ENCODE measurements around the gene PLPP6. TPM values are rescaled to one million over a fixed set of nuclear protein-coding genes. Genes with fewer than 3 reads are reported as not detected.
A peak's percentile ranks its signal among the peaks of the same experiment; 100 is the strongest.

PLPP6 gene
- 22.3 and 26.3 TPM in 2 replicates for polyA plus RNA-seq
- polyA minus RNA-seq: 28.7 and 30.9 TPM in 2 replicates

GRCh38 chr9:4662108-4662988 is at the start of gene PLPP6:
Gene PLPP6 (plus strand): TSS chr9:4662294. CDS start chr9:4662376, 82 bp downstream.
- Histone ChIP-seq H3K27ac (ENCODE audit: low read length) (peak within 1 kb of the TSS; percentile 42), H3K9me2 (ENCODE audit: insufficient read depth, low read length) (no peaks in the 10 kb centered on the region), H3K4me2 (ENCODE audit: low read length) (peak within 1 kb of the TSS; percentile 94), H2AFZ (ENCODE audit: low read depth, low read length) (peak within 1 kb of the TSS; percentile 78), H3K79me2 (replicated peaks; ENCODE audit: insufficient read depth, low read length) (no peaks in the 10 kb centered on the region), H3K9ac (ENCODE audit: low read length) (peak within 1 kb of the TSS; percentile 84), H3K9me3 (ENCODE audit: low read length) (no peaks in the 10 kb centered on the region), H4K20me1 (ENCODE audit: insufficient read depth) (no peaks in the 10 kb centered on the region), H3F3A (ENCODE audit: insufficient read depth, low read length, poor library complexity, severe bottlenecking) (no peaks in the 10 kb centered on the region), H3K36me3 (ENCODE audit: insufficient read depth, low read length) (no peaks in the 10 kb centered on the region), H3K4me3 (ENCODE audit: low read length) (peak within 1 kb of the TSS; percentile 98), H3K27me3 (ENCODE audit: insufficient read depth, low read depth, low read length) (no peaks in the 10 kb centered on the region)
- TF ChIP-seq MXI1 (conservative IDR thresholded peaks at IDR 0.05; ENCODE audit: poor library complexity, severe bottlenecking) (peak; percentile 81), EP300 (conservative IDR thresholded peaks at IDR 0.05; ENCODE audit: poor library complexity, severe bottlenecking) (peak; percentile 43), TAF1 (IDR thresholded peaks at IDR 0.05; ENCODE audit: low read depth) (no peak), RAD21 (conservative IDR thresholded peaks at IDR 0.05) (peak; percentile 65), POLR2AphosphoS5 (IDR thresholded peaks at IDR 0.05) (peak; percentile 77), SMC3 (conservative IDR thresholded peaks at IDR 0.05; ENCODE audit: poor library complexity) (peak; percentile 73), EZH2 (IDR thresholded peaks at IDR 0.05; ENCODE audit: borderline replicate concordance, insufficient read depth, low read length, poor library complexity, severe bottlenecking) (no peak), CTCF (IDR thresholded peaks at IDR 0.05; ENCODE audit: poor library complexity, severe bottlenecking) (peak; percentile 78)
- TF ChIP-seq, protein P1, sequence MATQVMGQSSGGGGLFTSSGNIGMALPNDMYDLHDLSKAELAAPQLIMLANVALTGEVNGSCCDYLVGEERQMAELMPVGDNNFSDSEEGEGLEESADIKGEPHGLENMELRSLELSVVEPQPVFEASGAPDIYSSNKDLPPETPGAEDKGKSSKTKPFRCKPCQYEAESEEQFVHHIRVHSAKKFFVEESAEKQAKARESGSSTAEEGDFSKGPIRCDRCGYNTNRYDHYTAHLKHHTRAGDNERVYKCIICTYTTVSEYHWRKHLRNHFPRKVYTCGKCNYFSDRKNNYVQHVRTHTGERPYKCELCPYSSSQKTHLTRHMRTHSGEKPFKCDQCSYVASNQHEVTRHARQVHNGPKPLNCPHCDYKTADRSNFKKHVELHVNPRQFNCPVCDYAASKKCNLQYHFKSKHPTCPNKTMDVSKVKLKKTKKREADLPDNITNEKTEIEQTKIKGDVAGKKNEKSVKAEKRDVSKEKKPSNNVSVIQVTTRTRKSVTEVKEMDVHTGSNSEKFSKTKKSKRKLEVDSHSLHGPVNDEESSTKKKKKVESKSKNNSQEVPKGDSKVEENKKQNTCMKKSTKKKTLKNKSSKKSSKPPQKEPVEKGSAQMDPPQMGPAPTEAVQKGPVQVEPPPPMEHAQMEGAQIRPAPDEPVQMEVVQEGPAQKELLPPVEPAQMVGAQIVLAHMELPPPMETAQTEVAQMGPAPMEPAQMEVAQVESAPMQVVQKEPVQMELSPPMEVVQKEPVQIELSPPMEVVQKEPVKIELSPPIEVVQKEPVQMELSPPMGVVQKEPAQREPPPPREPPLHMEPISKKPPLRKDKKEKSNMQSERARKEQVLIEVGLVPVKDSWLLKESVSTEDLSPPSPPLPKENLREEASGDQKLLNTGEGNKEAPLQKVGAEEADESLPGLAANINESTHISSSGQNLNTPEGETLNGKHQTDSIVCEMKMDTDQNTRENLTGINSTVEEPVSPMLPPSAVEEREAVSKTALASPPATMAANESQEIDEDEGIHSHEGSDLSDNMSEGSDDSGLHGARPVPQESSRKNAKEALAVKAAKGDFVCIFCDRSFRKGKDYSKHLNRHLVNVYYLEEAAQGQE (IDR thresholded peaks at IDR 0.05; ENCODE audit: borderline replicate concordance): peak; percentile 34

GRCh38 chr9:4614627-4615026 is 47.5 kb upstream of the PLPP6 start:
- Histone ChIP-seq H3K27me3 (ENCODE audit: insufficient read depth, low read depth, low read length) (no peaks in the 10 kb centered on the region), H3K4me2 (ENCODE audit: low read length) (no peak overlapping the region), H4K20me1 (ENCODE audit: insufficient read depth) (no peaks in the 10 kb centered on the region), H2AFZ (ENCODE audit: low read depth, low read length) (no peak overlapping the region), H3K27ac (ENCODE audit: low read length) (no peak overlapping the region), H3K36me3 (ENCODE audit: insufficient read depth, low read length) (no peaks in the 10 kb centered on the region), H3K79me2 (replicated peaks; ENCODE audit: insufficient read depth, low read length) (no peaks in the 10 kb centered on the region), H3K9me3 (ENCODE audit: low read length) (no peaks in the 10 kb centered on the region), H3F3A (ENCODE audit: insufficient read depth, low read length, poor library complexity, severe bottlenecking) (no peaks in the 10 kb centered on the region), H3K4me3 (ENCODE audit: low read length) (no peak overlapping the region), H3K9me2 (ENCODE audit: insufficient read depth, low read length) (no peaks in the 10 kb centered on the region), H3K9ac (ENCODE audit: low read length) (no peak overlapping the region)
- TF ChIP-seq MXI1 (conservative IDR thresholded peaks at IDR 0.05; ENCODE audit: poor library complexity, severe bottlenecking) (no peak), POLR2AphosphoS5 (IDR thresholded peaks at IDR 0.05) (no peak), SMC3 (conservative IDR thresholded peaks at IDR 0.05; ENCODE audit: poor library complexity) (no peak), CTCF (IDR thresholded peaks at IDR 0.05; ENCODE audit: poor library complexity, severe bottlenecking) (no peak), RAD21 (conservative IDR thresholded peaks at IDR 0.05) (no peak)
- TF ChIP-seq, protein P1 (IDR thresholded peaks at IDR 0.05; ENCODE audit: borderline replicate concordance): no peak
